Kidney (tissue), 14 donors: ENCODE data around the gene HECTD2. TPM values are rescaled to one million over a fixed set of nuclear protein-coding genes. Genes with fewer than 3 reads are reported as not detected.

Experiments used
- DNase-seq, 5 donors: peaks; one replicate each; pipeline ENCODE4 v3.0.0-alpha.2; 2013 to 2020
- FAIRE-seq: peaks from 2 replicates; lab custom pipeline; 2012; peaks lifted over from hg19 to GRCh38; lab: Jason Lieb, UNC
- H3K27ac ChIP-seq, 2 donors: one replicate each; pipeline ENCODE4 v1.7.0; 2013; ENCODE audit warnings: low read depth in 2 of 2, low read length in 2 of 2, inconsistent platforms in 1 of 2
- H3K27me3 ChIP-seq: one replicate; pipeline ENCODE4 v1.7.1; 2013; ENCODE audit warnings: low read length, inconsistent platforms; ENCODE audit not compliant: control insufficient read depth, insufficient read depth
- H3K36me3 ChIP-seq, 3 donors: one replicate each; pipeline versions ENCODE4 v1.7.0 to v1.7.1; 2013; ENCODE audit warnings: low read length in 3 of 3, control low read depth in 1 of 3, inconsistent platforms in 1 of 3; ENCODE audit not compliant: insufficient read depth in 3 of 3, control insufficient read depth in 2 of 3
- H3K4me1 ChIP-seq, 3 donors: one replicate each; pipeline versions ENCODE4 v1.7.0 to v1.7.1; 2013; ENCODE audit warnings: low read length in 3 of 3, inconsistent platforms in 1 of 3, low read depth in 1 of 3; ENCODE audit not compliant: control insufficient read depth in 2 of 3, insufficient read depth in 2 of 3
- H3K4me3 ChIP-seq, 3 donors: one replicate each; pipeline versions ENCODE4 v1.7.0 to v1.8.1; 2013; ENCODE audit warnings: low read length in 3 of 3, control low read depth in 1 of 3, inconsistent platforms in 1 of 3
- H3K9ac ChIP-seq, 3 donors: one replicate each; pipeline versions ENCODE4 v1.7.0 to v1.7.1; 2013; ENCODE audit warnings: low read length in 3 of 3, control low read depth in 1 of 3, inconsistent platforms in 1 of 3
- H3K9me3 ChIP-seq, 3 donors: one replicate each; pipeline versions ENCODE4 v1.7.0 to v1.7.1; 2013; ENCODE audit warnings: low read length in 3 of 3, control low read depth in 1 of 3, inconsistent platforms in 1 of 3; ENCODE audit not compliant: control insufficient read depth in 2 of 3, insufficient read depth in 1 of 3
- CTCF ChIP-seq: IDR thresholded peaks from 3 replicates; pipeline ENCODE4 v1.5.1; 2012; ENCODE audit warnings: mild to moderate bottlenecking, moderate library complexity, borderline replicate concordance; ENCODE audit not compliant: insufficient read depth; ENCODE audit errors: extremely low read depth
- intact Hi-C: fragments of 100-400 bp; cut with DNase I; formaldehyde crosslinking; loops from one replicate; pipeline ENCODE4 v1.11.1; 2022
- polyA plus RNA-seq: library from polyadenylated mRNA; stranded (reverse); fragments of 350-450 nt; fragmentation: Illumina TruSeq; extraction: RNeasy Lipid Tissue Mini Kit (QIAGEN cat#74804); gene quantifications from one replicate; pipeline ENCODE4 v1.2.3, GENCODE V29; 2014; ENCODE audit warnings: low read depth, low replicate concordance; ENCODE audit not compliant: insufficient read depth
- total RNA-seq: library from RNA; stranded (reverse); fragmentation: NEBNext Ultra II Directional; extraction: Animal tissue kit (Norgen Biotek cat#: 25700); gene quantifications from one replicate; pipeline ENCODE4 v1.2.1, GENCODE V29; 2021
- donor health status: control.
- donor health status: control.
- donor health status: control.
- donor health status: control.
- donor health status: control.
- donor health status: DM: yes; HTN: yes; CAD: no.
- donor health status: Normal renal cell carcinoma (clear cell type).

Gene HECTD2
- total and polyA plus RNA-seq, 2 donors from 2014 or later = 4.5 to 12.2 TPM

- Histone ChIP-seq H3K27me3 (no peaks in the 10 kb centered on the region), H3K9me3 (no peaks in the 10 kb centered on the region), H3K36me3 (peaks cover 0 to 2% (median 0%) of the 10 kb centered on the region in 3 donors), H3K4me3 (no peak overlapping the region), H3K4me1 (no peaks in the 10 kb centered on the region), H3K27ac (no peak overlapping the region), H3K9ac (no peak overlapping the region)
- DNase-seq = no peak
- intact Hi-C loops = no loop called here
- TF ChIP-seq CTCF = no peak
- FAIRE-seq = peak; percentile 65
These were observed 69.4 kb downstream of the HECTD2 start for GRCh38 chr10:91479583-91479982.

GRCh38 chr10:91487911-91488582, 77.9 kb downstream of the HECTD2 start:
- FAIRE-seq = no peak
- Histone ChIP-seq H3K4me3 (no peak overlapping the region), H3K27me3 (no peaks in the 10 kb centered on the region), H3K27ac (no peak overlapping the region), H3K9ac (no peak overlapping the region), H3K4me1 (no peaks in the 10 kb centered on the region), H3K9me3 (no peaks in the 10 kb centered on the region), H3K36me3 (no peaks in the 10 kb centered on the region)
- TF ChIP-seq CTCF = no peak
- intact Hi-C loops = no loop called here
- DNase-seq = no peak

GRCh38 chr10:91493313-91493712, 83.2 kb downstream of the HECTD2 start:
- Histone ChIP-seq H3K9me3 (no peaks in the 10 kb centered on the region), H3K27me3 (no peaks in the 10 kb centered on the region), H3K4me3 (no peak overlapping the region), H3K27ac (no peak overlapping the region), H3K9ac (no peak overlapping the region), H3K4me1 (no peaks in the 10 kb centered on the region), H3K36me3 (no peaks in the 10 kb centered on the region)
- TF ChIP-seq CTCF = peak; percentile 29
- FAIRE-seq = peak; percentile 98
- peak in 2 of 5 donors; percentile 19 to 31 for DNase-seq
- intact Hi-C loops = loop anchor here (10.0 kb wide), 1 partner anchor 141 kb away; the partner anchor contains the start of gene PPP1R3C
